ENCODE data around the gene TAF1C. TPM values are rescaled to one million over a fixed set of nuclear protein-coding genes. Genes with fewer than 3 reads are reported as not detected.
A peak's percentile ranks its signal among the peaks of the same experiment; 100 is the strongest.

The TAF1C gene
- total RNA-seq, 4 donors from 2014 or later, result 46.7 to 75.5 (median 55.2) TPM

- Histone ChIP-seq H3K9me3 (no peaks in the 10 kb centered on the region), H3K4me3 (no peak overlapping the region), H3K27ac (peak overlapping the region; percentile 82), H3K4me1 (peaks cover 32% of the 10 kb centered on the region), H3K36me3 (peaks cover 34% of the 10 kb centered on the region), H3K27me3 (no peaks in the 10 kb centered on the region)
- TF ChIP-seq, protein P1, sequence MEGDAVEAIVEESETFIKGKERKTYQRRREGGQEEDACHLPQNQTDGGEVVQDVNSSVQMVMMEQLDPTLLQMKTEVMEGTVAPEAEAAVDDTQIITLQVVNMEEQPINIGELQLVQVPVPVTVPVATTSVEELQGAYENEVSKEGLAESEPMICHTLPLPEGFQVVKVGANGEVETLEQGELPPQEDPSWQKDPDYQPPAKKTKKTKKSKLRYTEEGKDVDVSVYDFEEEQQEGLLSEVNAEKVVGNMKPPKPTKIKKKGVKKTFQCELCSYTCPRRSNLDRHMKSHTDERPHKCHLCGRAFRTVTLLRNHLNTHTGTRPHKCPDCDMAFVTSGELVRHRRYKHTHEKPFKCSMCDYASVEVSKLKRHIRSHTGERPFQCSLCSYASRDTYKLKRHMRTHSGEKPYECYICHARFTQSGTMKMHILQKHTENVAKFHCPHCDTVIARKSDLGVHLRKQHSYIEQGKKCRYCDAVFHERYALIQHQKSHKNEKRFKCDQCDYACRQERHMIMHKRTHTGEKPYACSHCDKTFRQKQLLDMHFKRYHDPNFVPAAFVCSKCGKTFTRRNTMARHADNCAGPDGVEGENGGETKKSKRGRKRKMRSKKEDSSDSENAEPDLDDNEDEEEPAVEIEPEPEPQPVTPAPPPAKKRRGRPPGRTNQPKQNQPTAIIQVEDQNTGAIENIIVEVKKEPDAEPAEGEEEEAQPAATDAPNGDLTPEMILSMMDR (IDR thresholded peaks at IDR 0.05), result no peak
- TF ChIP-seq EP300 (IDR thresholded peaks at IDR 0.05), result no peak
- no peak for TF ChIP-seq POLR2A (IDR thresholded peaks at IDR 0.05)
- no peak for TF ChIP-seq POLR2AphosphoS5 (IDR thresholded peaks at IDR 0.05)
- 44% methylated on average over 14 of the region's 18 CpGs for WGBS
- no peak for DNase-seq (ENCODE audit: low spot score in 2 of 2)
Observed at GRCh38 chr16:84176192-84177053, 10.4 kb downstream of the TAF1C start.

DNA sequence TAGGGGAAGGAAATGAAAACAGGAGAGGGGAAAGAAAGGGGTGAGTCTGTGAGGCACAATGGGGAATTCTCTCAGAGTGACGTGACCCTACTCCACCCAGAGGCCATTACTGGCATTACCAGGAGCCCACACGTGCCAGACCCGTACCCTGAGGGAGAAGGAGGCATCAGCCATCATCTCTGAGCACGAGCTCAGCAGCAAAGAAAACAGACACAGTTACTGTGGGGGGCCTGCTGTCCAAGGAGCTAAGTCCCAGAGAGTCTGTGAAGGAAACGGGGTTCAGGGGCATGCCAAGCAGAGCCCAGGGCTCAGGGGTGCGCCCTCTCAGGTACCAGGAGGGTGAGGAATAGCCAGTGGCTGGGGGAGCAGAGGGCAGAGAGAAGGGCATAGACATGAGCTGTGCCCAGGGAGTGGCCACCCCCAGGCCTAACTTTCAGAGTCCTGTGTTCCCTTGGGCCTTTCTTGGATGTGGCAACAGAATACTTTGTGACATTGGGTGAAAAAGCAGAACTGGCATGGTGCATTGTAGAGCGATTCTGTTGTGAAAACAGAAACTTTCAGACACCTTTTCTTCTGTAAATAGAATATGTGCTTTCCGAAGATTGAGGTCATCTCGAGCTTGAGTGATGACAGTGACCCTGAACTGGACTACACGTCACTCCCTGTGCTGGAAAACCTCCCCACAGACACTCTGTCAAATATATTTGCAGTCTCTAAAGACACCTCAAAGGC lies 11.3 kb downstream of the TAF1C start:
- no peak for DNase-seq (ENCODE audit: low spot score in 2 of 2)
- 32% methylated on average over 10 of the region's 10 CpGs for WGBS
- H3K4me3 ChIP-seq, result no peak overlapping the region

GRCh38 chr16:84174396-84174795 lies 12.5 kb downstream of the TAF1C start:
- 80% methylated on average over 11 of the region's 11 CpGs for WGBS
- no peak for TF ChIP-seq POLR2A (IDR thresholded peaks at IDR 0.05)
- no peak for TF ChIP-seq POLR2AphosphoS5 (IDR thresholded peaks at IDR 0.05)
- TF ChIP-seq EP300 (IDR thresholded peaks at IDR 0.05), result no peak
- TF ChIP-seq, protein P1 (IDR thresholded peaks at IDR 0.05), result no peak
- H3K27ac ChIP-seq, result no peak overlapping the region
- no peaks in the 10 kb centered on the region for H3K27me3 ChIP-seq
- peaks cover 32% of the 10 kb centered on the region for H3K4me1 ChIP-seq
- no peak overlapping the region for H3K4me3 ChIP-seq
- H3K9me3 ChIP-seq, result no peaks in the 10 kb centered on the region
- H3K36me3 ChIP-seq, result peaks cover 14% of the 10 kb centered on the region
- no peak for DNase-seq (ENCODE audit: low spot score in 2 of 2)

More for the DNA sequence above, 11.3 kb downstream of the TAF1C start:
- Histone ChIP-seq H3K27me3 (no peaks in the 10 kb centered on the region), H3K9me3 (no peaks in the 10 kb centered on the region), H3K36me3 (peaks cover 25% of the 10 kb centered on the region), H3K4me1 (peaks cover 32% of the 10 kb centered on the region), H3K27ac (peak overlapping the region; percentile 82)
- no peak for TF ChIP-seq POLR2A (IDR thresholded peaks at IDR 0.05)
- TF ChIP-seq, protein P1 (IDR thresholded peaks at IDR 0.05), result peak; percentile 69 to 84

DNA sequence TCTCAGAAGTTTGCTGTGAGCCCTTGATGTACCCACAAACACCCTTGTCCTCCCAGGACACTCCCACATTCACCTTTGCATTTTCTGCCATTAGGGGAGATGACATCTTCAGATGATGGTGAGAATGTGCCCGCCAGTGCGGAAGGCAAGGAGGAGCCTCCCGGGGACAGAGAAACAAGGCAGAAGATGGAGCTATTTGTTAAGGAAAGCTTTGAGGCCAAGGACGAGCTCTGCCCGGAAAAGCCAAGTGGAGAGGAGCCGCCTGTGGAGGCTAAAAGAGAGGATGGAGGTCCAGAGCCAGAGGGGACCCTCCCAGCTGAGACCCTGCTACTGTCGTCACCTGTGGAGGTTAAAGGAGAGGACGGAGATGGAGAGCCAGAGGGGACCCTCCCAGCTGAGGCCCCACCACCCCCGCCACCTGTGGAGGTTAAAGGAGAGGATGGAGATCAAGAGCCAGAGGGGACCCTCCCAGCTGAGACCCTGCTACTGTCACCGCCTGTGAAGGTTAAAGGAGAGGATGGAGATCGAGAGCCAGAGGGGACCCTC lies 17.0 kb downstream of the TAF1C start:
- WGBS, result 86% methylated on average over 11 of the region's 11 CpGs
- DNase-seq (ENCODE audit: low spot score in 2 of 2), result no peak
- TF ChIP-seq EP300 (IDR thresholded peaks at IDR 0.05) (no peak), POLR2AphosphoS5 (IDR thresholded peaks at IDR 0.05) (no peak), POLR2A (IDR thresholded peaks at IDR 0.05) (no peak)
- TF ChIP-seq, protein P1 (IDR thresholded peaks at IDR 0.05), result no peak
- Histone ChIP-seq H3K27me3 (peaks cover 8% of the 10 kb centered on the region), H3K4me3 (no peak overlapping the region), H3K27ac (no peak overlapping the region), H3K9me3 (no peaks in the 10 kb centered on the region), H3K36me3 (no peaks in the 10 kb centered on the region), H3K4me1 (no peaks in the 10 kb centered on the region)

Data from suprapubic skin (tissue), 4 donors.